HG03103 (cell line): ENCODE results near the gene TOM1L2.

ENCODE experiments used
- ATAC-seq: cut with Tn5 transposase; IDR thresholded peaks from one replicate; pipeline ENCODE4 v1.9.1; 2021; ENCODE audit warnings: low read depth; ENCODE audit not compliant: unreplicated experiment

Gene TOM1L2

DNA sequence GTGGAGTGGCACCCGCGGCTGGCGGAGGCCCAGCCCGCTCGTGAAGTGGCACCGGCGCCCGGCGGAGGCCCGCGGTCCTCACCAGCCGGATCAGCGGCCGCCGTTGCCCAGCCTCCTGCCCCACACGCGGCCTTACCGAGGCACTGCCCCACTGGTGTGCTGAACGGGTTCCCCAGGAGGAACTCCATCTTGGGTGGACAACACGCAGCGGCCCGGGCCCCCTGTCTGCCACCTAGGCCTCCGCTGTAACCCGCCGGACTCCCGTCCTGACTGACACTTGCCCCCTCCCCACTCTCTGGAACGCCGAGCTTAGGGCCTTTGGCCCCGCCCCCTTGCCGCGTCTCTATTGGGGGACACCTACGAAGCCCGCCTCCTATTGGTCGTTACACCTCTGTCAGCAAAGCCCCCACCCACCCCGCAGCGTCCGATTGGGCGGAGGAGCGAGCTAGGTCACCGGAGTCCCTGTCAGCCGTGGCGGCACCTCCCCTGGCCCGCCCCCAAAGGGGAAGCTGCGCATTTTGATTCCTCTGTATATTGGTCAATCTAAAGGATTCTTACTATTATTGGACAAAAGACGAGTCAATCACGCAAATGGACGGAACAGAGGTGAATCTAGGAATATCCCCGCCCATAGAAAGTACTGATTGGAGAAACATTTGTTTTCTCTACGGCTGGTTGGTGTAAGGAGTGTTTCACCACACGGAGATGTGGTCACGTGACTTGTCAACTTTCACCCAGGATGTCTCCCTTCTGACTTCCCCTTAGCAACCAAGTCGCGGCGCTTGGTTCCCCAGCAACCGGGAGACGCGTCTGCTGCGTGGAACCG lies at the start of gene TOM1L2, which contains the start of gene DRC3:
Gene TOM1L2, minus strand, starts transcription at position 275 of the 826 bp plus-strand sequence. Its CDS starts 87 bp downstream, at position 188.
Gene DRC3, plus strand, starts transcription at position 737 of the 826 bp plus-strand sequence. CDS start 4,737 bp downstream, outside the sequence.
- ATAC-seq, result peak; percentile 84

DNA sequence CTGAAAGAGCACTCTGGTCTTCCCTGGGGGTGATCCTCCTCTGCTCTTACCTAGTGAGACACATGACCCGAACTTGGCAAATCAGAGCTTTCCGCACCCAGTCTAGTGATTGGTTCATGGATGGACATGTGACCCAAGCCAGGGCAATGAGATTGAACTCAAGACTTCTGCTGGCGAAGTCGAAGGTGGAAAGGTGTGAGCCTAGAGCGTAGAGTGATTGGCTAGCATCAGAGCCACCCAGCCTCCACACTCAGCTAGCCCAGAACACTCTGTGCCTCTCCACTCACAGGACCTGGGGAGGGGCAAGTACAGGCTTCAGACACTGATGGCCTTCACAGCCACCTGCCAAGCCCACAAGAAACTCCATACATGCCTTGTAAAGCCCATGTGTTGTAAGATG lies 49.2 kb upstream of the TOM1L2 start:
- ATAC-seq, result no peak

DNA sequence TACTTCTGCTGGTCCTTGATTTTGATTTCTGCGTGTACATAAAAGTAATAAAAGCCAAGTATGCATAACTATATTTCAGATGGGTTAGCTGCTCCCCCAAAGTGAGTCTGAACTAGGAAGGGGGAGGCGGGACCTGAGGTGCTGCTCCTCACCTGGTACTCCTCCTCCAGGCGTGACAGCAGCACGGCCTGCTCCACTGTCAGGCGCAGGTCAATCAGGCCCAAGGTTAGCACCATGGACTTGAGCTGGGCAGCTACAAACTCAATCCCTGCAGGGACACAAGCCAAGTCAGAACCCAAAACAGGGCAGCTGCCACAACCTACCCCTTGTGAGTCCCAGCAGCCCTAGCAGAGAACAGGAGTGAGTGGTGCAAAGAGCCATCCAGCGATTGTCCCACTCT lies 48.8 kb upstream of the TOM1L2 start:
- no peak for ATAC-seq

DNA sequence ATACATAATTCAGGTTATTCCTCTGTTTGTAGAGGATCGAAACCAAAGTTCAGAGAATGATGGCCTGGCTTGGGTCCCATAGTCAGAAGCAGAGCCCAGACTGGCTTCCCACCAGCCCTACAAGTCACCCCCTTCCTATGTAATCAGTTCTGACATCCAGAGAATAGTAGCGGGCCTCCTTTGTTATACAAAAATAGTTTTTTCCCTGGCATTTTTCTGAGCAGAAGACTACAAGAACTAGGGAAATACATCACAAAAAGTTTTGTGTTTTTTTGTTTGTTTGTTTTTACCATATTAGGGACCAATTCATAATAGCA lies 47.6 kb upstream of the TOM1L2 start:
- ATAC-seq, result no peak

DNA sequence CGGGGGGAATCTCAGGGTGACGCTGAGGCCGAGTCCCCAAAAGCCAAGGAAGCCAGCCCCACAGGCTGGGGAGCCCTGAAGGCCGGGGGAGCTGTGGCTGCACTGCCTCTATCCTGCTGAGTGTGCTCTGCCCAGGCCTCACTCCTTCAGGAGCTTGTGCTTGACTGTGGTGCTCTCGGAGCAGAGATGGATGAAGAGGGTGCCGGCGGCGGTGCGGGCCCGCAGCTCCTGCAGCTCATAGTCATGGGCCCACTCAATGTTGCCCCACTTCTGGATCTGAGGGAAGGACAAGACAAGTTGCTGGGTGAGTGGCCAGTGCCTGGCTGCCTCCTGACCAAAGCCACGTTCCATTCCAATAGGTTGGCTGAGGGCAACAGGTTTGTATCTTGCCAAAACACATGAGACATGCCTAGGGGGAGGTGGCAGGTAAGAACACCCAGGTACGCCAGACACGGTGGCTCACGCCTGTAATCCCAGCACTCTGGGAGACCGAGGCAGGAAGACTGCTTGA lies 46.3 kb upstream of the TOM1L2 start:
- ATAC-seq, result no peak

DNA sequence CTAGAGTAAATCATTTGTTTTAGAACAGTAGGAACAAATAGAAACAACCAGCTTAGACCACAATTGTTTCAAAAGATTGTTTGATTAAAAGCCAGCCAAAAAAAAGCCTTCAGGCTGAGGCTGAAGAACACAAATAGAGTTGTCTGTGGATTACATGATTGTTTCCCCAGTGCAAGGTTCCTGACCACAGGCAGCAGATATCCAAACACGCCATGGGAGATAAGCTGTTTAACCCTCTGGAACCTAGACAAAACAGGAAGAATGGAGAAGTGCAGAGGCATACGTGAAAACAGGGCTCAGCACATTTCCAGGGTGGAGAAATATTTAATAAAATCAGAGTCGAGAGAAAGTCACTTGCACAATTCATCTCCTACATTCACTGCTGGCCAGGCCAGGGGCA lies 45.8 kb upstream of the TOM1L2 start:
- ATAC-seq, result no peak

DNA sequence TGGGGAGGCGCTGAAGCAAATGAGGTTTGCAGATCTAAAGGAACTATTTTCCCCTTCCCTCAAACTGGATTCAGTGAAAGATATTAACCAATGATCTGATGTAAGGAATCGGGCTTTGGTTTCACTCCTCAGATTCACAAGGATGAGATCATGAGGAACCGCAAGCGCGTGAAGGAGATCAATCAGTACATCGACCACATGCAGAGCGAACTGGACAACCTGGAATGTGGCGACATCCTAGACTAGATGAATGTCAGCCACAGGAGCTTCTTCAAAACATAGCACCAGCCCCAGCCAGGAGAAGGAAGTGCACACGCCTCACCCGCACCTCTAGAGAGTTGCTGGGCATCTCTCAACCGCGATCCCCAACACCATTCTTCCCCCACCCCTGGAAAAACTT lies 44.2 kb upstream of the TOM1L2 start:
- no peak for ATAC-seq

DNA sequence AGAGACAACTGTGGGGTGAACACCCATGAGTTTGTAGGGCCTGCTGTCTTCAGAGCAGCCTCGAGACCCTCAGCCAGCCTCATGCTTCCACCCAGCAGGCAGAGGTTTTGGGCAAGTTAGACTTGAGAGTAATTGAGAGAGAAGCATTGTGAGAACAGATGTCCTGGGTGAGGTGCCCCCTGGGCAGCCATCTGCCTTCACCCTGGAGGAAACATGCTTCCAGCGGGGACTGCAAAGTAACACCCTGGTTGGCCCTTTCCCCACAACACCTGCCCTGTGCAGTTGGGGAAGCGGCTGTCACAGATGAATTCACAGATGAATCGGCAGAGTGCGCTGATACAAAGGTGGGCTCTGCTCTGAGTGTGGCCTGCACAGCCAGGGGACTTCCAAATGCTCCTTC lies 43.4 kb upstream of the TOM1L2 start:
- no peak for ATAC-seq

DNA sequence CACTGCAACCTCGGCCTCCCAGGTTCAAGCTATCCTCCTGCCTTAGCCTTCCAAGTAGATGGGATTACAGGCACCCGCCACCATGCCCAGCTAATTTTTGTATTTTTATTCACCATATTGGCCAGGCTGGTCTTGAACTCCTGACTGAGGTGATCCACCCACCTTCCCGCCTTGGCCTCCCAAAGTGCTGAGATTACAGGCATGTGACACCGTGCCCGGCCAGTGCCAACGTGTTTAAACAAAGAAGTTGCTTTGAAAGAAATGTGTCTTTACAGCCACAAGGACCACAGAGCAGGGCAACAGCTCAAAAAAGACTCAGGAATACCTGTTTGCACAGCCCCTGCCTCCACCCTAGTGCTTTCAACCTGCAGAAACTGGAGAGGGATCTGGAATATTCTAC lies 41.8 kb upstream of the TOM1L2 start:
- ATAC-seq, result no peak

DNA sequence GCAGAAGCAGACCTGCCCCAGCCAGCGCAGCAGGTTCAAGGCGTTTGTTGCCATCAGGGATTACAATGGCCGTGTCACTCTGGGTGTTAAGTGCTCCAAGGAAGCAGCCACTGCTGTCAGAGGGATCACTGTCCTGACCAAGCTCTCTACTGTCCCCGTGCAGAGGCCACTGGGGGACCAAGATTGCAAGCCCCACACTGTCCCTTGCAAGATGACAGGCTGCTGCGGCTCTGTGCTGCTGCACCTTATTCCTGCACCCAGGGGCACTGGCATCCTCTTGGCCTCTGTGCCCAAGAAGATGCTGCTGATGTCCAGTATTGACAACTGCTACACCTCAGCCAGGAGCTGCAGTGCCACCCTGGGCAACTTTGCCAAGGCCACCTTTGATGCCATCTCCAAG lies 39.1 kb upstream of the TOM1L2 start:
- no peak for ATAC-seq

DNA sequence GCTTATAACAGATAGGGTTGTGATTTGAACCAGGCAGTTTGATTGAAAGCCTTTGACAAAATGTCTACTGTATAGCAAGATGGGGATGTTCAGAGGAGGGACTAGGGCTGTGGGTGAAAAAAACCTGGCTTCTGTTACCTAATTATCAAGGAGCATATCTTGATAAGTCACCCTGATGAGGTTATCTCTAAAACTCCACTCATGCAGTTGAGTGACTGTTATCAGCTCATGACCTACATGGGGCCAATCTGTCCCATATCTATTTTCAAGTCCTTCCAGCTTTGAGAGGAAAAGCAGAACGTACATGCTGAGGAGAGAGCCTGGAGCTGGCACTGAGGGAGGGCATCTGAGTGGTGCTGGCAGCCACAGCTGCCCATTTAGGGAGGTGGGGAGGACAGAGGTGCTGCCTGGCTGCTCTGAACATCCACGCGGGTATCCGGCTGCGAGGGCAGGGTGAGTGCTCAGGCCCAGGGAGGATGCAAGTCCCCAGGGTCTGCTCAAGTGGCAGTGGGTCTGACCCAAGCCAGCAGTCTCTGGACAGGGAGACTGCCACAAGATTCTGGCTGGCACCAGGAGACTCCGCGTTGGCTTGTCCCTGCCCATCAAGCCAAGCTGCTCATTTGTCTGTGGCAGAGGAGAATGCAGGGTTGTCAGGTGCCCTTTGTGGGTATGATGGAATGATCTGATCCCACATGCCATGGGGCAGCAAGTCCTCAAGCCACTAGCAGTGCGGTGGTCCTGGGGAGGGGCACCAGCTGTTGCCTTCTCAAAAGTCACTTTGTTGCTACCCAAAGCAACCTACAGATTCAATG lies 37.6 kb upstream of the TOM1L2 start:
- no peak for ATAC-seq

DNA sequence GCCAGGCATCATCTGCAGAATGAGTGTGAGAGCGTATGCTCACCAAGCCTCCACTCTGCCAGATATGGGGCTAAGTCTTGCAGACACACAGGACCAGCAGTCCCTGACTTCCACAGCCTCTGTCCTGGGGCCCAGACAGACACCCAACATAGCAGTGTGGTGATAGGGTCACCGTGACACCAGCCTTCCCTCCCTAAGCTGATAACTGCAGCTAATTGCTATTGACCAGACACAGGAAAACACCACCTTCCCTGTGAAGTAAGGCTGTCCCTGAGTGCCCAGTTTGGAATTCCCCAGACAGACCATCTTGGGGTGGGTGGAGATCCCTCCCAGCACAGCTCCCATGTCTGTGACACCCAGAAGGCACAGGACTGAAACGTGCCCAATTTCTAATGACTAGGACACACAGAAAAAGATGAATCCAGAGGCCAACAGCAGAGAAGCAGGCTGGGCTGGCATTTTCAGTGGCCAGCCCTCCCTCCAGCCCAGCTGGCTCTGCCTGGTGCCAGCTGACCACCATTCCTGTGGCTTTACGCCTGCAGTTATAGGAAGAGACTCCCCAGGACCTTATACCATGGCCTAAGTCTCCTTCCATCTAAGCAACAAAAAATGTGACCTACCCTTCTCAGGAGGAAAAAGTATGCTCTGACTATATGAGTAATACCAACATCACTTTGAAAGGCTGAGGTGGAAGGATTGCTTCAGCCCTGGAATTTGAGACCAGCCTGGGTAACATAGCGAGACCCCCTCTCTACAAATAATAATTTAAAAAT lies 36.5 kb upstream of the TOM1L2 start:
- ATAC-seq, result no peak

DNA sequence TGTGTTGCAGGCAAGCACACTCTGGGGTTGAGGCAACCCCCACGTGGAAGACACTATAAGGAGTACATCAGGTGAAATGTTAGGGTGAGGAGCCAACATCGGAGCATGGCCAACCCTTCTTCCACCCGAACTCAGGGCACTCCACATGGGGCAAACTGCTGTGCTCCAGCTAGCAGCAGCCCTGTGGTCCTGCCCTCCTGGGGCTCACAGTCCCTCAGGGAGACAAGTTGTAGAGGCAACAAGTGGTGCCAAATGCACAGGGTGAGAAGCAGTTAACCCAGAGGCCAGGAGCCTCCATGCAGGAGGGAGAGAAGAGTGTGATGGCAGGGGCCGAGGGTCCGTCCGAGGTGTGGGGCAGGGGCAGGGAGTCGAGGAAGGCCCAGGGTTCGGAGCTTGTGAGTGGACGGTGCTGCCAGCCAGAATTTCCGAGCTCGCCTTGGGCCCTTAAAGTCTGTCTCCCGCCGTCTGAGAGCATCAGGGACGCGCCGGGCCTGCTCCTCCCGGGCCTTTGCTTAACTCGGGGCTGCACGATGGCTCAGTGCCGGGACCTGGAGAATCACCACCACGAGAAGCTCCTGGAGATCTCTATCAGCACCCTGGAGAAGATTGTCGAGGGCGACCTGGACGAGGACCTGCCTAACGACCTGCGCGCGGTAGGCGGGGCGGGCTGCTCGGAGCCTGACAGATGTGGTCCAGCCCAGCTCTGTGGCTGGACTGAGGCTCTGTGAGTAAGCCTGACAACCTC lies 34.5 kb upstream of the TOM1L2 start:
- no peak for ATAC-seq

DNA sequence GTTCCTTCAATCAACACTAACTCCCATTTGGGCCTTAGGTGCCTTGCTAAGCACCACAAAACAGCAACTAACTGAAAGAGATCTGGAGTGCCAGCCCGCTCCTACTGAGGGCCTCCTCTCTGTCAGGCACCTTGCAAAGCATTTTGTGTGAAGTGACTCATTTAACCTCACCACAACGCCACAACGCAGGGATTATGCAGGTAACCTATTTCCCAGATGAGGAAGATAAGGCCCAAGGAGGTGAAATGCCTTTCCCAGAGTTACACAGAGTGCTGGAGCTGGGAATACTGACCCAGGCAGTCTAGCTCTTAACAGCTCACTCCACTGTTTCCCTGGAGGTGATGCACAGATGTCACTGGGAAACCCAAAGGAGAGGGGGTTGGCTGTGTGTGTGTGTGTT lies 33.3 kb upstream of the TOM1L2 start:
- ATAC-seq, result no peak

DNA sequence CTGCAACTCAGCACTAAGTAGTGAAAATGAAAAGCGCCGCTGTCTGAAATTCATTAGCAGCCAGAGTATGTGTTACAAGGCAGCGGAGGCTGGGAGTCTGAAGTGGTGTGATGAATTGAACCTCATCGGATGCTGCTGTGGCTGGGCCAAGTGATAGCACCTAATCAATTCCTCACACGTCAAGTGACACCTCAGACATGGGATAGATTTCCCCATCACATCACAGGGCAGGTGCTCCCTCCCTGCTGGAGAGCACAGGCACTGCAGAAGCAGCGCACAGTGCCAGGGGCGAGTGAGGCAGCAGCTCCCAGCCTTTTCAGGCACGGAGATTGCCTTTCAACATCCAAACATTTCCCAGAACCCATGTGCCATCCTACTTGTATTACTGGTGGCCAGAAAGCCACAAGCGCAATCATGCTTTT lies 32.7 kb upstream of the TOM1L2 start:
- ATAC-seq, result no peak

DNA sequence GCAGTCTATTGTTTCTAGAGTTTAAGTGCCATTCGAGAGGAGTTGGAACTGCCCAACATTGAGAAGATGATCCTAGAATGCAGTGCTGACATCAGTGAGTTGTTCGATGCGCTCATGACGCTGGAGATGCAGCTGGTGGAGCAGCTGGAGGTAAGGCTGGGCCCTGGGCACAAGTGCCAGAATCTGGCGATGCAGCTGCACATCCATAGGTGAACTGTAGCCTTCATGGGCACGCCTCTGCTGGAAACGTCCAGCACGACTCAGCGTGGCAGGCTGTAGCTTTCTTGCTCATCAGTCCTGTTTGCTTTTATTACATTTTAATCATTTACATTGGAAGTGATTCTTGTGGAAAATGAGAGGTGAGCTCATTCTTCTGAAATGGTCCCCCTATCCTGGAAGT lies 32.1 kb upstream of the TOM1L2 start:
- ATAC-seq, result no peak

DNA sequence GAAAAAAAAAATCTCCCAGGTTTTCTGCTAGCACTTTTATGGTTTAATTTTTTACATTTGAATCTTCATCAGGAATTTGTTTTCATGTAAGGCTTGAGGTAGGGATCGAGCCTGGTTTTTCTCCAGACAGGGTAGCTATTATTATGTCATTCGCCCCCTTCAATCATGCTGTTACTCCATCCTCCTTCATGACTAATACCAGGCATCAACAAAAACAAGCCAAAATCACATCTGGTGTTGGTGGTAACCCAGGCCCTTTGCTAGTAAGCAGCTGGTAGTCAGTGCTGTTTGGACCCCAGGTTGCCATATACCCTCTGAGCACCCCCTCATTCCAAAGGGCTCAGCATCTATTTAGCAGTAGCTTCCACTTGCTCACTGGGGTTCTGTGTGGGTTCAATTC lies 30.0 kb upstream of the TOM1L2 start:
- no peak for ATAC-seq

DNA sequence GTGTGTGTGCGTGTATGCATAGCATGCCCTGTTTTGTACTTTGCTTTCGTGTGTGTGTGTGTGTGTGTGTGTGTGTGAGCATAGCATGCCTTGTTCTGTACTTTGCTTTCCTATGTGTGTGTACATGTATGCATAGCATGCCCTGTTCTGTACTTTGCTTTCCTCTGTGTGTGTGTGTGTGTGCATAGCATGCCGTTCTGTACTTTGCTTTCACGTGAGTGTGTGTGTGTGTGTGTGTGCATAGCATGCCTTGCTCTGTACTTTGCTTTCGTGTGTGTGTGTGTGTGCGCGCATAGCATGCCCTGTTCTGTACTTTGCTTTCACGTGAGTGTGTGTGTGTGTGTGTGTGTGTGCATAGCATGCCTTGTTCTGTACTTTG lies 27.8 kb upstream of the TOM1L2 start:
- ATAC-seq, result no peak

DNA sequence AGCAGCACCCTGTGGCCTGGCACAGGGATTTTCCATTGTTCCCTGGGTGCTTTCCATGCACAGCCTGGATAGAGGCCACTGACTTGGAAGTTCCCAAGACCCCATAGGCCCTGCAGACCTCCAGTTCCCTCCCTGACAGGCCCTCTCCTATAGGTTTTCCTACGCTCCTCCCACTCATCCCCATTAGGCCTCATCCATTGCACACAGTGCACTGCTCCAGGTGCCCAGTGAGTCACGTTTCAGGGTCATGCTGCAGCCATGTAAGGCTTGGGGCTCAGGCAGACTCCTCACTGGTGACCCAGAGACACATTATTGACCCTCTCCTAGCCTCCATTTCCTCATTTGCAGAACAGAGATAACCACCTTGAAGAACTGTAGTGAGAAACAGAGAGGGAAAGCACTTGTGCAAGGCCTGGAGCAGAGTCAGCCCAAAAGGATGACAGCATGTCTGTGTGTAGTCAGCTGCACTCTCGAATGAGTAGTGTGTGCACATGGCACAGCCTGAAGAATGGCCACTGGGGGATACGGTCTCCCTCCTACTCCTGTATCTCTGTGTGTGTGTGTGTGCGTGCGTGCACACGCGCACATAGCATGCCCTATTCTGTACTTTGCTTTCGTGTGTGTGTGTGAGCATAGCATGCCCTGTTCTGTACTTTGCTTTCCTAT lies 27.3 kb upstream of the TOM1L2 start:
- no peak for ATAC-seq

DNA sequence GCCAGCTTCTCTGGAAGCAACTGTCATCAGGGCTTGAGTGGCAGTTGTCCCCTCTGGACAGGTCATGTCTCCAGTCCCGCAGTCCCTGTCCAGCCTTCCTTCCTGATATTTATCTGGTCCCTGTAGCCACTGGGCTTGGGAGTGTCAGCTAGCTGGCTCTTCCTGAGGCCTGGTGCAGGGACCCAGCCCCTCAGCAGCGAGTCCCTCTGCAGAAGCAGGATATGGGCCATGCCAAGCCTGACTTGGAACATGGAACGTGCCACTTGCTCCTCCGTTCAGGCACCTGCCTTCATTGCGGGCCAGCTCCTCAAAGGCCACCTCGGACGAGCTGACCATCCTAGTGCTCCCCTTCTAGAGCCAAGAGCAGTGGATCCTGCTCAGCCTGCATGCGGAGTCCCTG lies 26.7 kb upstream of the TOM1L2 start:
- no peak for ATAC-seq
